GM19193 (cell line): Measurements from ENCODE around the gene ACP7.

ENCODE experiments used
- POLR2A ChIP-seq: IDR thresholded peaks from 4 replicates; pipeline ENCODE4 v1.6.1; 2011; ENCODE audit not compliant: insufficient read depth, insufficient read length; ENCODE audit errors: extremely low read depth

The ACP7 gene

DNA sequence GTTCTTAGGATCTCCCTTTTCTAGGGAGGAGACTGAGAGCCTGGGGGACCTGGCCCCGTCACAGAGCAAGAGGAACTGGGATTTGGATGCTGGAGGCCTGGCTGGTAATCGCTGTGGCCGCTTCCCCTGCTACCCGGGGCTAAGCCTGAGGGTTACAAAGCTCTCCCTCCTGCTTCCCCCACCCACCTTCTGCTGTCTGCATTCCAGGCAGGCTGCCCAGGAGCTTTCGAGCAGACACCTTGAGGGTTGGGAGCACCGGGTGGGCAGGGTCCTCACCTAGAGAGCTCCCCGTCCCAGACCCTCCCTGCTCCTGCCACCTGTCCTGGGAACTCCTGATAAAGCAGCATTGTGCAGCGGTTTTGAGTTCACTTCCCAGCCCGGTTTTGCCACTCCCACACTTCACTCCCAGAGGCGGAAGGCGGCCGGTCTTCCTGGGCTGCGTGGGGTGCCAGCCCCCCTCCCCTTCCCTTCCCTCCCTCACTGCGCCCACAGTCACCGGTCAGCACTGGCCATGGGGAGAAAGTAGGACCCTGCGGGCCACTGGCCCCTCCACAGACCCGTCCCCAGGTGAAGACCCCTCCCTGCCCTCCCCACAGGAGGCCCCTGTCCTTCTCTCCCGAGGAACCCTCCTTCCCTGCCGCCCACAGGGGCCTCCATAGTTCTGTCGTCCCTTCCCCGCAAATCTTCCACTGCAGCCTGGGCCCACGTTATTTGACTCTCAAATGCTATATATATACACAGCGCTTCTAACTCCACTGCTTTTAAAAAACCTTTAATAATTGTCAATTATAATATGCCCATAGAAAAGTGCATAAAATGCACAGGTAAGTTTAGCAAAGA lies 49.5 kb downstream of the ACP7 start:
- no peak for TF ChIP-seq POLR2A

- no peak for TF ChIP-seq POLR2A
Observed at GRCh38 chr19:39135701-39136100, 51.5 kb downstream of the ACP7 start.

GRCh38 chr19:39136225-39136940 lies 52.2 kb downstream of the ACP7 start:
- no peak for TF ChIP-seq POLR2A

GRCh38 chr19:39137131-39137530 lies 53.0 kb downstream of the ACP7 start:
- no peak for TF ChIP-seq POLR2A

DNA sequence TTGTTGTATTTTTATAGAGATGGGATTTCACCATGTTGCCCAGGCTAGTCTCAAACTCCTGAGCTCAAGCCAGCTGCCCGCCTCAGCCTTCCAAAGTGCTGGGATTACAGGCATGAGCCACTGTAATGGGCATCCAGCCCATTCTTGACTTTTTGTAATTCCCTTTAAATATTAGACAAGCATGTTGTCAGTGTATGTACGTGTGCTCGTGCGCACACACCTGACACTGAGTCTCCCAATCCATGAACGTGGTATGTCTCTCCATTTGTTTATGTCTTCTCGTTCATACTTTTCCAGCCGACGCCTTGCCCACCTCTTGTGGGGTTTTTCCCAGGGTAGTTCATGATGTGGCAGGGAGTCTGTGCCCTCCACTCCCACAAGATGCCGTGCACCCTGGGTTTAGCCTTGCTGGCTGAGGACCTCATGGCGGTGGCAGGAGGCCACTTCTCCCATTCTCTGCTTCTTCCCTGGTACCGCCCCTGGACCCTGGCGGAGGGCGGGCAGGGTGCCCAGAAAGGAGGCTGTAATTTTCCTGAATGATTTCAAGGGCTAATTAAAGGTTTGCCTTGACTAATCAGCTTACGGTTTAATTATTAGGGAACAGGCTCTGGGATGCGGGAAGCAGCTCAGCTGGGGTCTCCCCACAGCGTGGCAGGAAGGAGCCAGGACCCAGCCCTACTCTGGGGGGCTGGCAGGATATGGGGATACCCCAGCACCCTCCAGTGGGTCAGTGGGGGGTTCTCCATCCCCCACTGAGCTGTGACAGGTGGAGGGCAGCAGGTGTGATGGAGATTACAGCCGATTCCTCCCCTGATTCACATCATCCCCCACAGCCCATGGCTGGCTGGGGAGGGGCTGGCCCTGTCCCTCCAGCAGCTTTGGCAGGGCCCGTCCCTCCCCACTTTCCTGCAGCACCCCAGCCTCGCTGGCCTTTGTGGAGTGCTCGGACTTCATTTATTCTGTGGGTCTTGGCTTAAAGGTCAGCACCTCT lies 54.3 kb downstream of the ACP7 start:
- TF ChIP-seq POLR2A: no peak

DNA sequence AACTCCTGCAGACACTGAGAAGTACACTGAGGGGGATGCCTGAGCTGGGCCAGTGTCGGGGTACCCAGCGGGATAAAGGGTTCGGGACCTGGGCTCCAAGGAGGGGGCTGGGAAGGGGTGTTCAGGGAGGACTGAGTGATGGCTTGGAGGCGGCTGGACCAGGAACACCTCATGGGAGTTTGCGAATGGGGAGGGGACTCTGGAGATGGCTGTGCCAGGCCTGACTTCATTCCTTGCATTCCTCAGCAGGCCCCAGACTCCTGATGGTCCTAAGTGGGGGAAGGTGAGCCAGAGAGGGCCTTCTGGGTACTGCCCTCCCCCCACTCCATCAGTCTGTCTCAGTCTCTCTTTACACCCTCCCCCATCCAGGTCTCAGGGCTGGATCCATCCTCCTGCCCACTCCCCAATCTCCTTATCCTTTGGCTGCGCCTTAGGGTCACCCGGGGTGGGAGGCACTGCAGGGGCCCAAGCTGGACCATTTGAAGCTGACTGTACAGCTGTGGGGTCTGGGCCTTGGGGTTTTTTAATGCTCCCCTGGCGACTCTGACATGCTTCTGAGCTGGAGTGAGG lies 55.2 kb downstream of the ACP7 start:
- TF ChIP-seq POLR2A: no peak

- no peak for TF ChIP-seq POLR2A
Observed at GRCh38 chr19:39139971-39140453, 55.8 kb downstream of the ACP7 start.

DNA sequence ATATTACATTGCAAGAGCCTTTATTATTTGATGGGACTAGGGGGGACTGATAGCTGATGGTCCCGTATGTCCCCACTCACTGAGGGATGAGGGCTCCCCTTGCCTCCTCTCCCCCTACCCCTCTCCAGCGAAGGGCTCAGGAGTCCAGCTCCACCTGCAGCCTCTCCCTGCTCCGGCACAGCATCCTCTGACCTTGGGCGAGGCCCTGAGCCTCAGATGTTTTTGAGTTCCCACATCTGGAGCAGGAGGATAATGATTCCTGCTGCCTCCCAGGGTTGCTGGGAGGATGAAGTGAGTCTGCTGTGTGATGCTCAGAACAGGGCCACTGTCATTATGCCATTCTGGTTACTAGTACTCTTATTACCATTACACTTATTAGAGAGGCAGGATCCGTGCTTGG lies 56.4 kb downstream of the ACP7 start:
- no peak for TF ChIP-seq POLR2A

DNA sequence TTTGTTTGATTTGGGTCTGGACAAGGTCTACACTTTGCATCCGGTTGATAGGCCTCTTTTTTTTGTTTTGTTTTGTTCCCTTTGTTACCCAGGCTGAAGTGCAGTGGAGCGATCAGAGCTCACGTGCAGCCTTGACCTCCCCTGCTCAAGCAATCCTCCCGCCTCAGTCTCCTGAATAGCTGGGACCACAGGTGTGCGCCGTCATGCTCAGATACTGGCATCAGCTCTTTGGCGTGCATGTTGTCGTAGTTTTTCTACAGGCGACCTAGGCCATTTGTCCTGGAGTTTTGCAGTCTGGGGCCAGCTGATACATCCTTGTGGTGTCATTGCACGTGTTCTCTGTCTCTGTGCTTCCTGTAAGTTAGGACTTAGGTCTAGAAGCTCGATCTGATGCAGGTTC lies 57.8 kb downstream of the ACP7 start:
- TF ChIP-seq POLR2A: no peak

- TF ChIP-seq POLR2A: no peak
Observed at GRCh38 chr19:39142630-39143029, 58.5 kb downstream of the ACP7 start.

- TF ChIP-seq POLR2A: no peak
Observed at GRCh38 chr19:39144290-39145071, 60.3 kb downstream of the ACP7 start.

GRCh38 chr19:39145180-39145953 lies 61.2 kb downstream of the ACP7 start:
- TF ChIP-seq POLR2A: no peak

DNA sequence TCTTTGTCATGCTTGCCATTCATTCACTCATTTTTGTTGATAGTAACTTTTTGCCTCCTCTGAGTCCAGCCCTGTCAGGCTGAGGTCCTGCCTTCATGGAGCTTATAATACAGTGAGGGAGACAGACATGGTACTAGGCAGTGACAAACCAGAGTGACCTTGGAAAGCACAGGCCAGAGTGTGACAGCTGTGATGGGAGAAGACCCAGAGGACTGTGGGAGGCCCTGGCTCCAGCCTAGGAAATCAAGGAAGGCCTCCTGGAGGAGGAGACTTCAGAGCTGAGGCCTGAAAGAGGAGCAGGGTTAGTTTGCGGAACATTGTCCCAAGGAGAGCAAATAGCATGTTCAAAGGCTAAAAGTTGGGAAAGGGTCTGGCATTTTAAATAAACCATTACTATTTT lies 61.9 kb downstream of the ACP7 start:
- no peak for TF ChIP-seq POLR2A
